Astrocyte (in vitro differentiated cells and primary cell): ENCODE data around the gene LIPH.

ENCODE experiments used
- EZH2 ChIP-seq: IDR thresholded peaks from 2 replicates; pipeline ENCODE4 v1.6.1; 2012; ENCODE audit warnings: mild to moderate bottlenecking, low read length, inconsistent platforms; ENCODE audit not compliant: insufficient read depth
- TF ChIP-seq, protein P1 (sequence below): IDR thresholded peaks from 2 replicates; pipeline ENCODE4 v1.5.1; 2011; ENCODE audit warnings: low read depth, mild to moderate bottlenecking, inconsistent platforms, low read length, moderate library complexity; ENCODE audit not compliant: insufficient read depth

DNA sequence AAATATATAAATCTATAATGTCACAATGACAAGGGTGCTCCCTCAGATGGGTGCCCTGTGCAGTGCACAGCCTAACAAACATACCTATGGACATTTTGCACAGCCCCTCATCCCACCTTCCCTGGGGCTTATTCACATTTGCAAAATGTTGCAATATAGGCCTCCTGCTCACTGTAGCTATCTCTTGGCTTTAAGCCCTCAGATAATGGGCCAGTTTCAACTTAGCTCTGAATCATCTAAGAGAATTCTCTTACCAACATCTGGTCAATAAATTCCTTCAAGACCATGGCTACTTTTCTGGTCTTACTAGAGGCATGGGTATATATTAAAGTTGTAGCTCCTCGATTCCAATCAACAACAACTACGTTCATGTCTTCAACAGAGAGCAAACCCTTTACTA lies 17.9 kb downstream of the LIPH start:
- TF ChIP-seq EZH2: no peak
- TF ChIP-seq, protein P1, sequence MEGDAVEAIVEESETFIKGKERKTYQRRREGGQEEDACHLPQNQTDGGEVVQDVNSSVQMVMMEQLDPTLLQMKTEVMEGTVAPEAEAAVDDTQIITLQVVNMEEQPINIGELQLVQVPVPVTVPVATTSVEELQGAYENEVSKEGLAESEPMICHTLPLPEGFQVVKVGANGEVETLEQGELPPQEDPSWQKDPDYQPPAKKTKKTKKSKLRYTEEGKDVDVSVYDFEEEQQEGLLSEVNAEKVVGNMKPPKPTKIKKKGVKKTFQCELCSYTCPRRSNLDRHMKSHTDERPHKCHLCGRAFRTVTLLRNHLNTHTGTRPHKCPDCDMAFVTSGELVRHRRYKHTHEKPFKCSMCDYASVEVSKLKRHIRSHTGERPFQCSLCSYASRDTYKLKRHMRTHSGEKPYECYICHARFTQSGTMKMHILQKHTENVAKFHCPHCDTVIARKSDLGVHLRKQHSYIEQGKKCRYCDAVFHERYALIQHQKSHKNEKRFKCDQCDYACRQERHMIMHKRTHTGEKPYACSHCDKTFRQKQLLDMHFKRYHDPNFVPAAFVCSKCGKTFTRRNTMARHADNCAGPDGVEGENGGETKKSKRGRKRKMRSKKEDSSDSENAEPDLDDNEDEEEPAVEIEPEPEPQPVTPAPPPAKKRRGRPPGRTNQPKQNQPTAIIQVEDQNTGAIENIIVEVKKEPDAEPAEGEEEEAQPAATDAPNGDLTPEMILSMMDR: no peak
